NCI-H345 treated with DMSO at 0.1 percent for 48 hours (cell line): Measurements from ENCODE around the gene RASSF1.
A peak's percentile ranks its signal among the peaks of the same experiment; 100 is the strongest.

ENCODE experiments used
- DNase-seq: peaks from one replicate; lab custom pipeline; 2025; ENCODE audit not compliant: unreplicated experiment; lab: John Stamatoyannopoulos, UW

Gene RASSF1

DNA sequence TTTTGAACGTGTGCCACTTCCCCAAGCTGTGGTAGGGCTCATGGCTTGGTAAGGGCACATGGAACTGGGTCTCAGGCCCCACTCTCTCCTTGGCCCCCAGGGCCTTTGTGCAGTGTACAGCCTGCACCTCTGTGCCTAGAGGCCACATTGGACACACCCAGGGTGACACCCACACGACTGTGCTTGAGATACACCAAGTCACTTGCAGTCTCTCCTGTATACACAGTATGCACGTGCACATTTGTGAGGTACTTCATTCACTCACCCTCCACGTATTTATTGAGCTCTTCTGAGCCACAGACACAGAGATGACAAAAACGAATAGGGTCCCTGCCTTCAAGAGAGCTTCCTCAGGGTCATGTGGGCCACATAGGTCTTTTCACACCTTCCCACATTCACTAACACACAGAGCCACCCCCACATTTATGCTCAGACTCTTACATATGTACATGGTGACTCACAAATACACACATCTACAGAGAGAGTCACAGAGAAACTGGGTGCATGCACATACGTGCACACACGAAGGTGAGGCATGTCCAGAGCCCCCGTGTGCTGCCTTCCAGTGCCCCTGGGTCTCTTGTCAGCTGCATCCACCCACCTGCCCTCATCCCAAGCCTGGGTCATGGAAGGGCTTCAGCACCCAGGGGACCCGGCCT lies 28.5 kb upstream of the RASSF1 start:
- no peak for DNase-seq

DNA sequence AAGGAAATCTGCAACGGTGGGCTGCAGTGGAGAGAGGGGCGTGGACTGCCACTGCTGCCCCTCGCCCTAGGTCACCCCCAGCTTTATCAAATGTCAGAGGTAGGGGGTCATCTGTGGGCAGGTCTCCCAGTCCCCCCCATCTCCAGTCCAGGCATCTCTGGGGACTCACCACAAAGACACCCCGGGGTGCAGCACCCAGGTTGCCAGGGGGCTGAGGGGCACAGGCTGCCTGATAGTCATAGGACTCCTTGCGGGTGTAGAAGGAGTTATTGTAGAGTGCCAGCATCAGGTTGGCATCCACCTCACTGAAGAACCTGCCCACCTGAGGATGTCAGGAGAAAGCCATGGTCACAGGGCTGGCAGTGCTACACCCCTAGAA lies 25.2 kb upstream of the RASSF1 start:
- DNase-seq, result no peak

DNA sequence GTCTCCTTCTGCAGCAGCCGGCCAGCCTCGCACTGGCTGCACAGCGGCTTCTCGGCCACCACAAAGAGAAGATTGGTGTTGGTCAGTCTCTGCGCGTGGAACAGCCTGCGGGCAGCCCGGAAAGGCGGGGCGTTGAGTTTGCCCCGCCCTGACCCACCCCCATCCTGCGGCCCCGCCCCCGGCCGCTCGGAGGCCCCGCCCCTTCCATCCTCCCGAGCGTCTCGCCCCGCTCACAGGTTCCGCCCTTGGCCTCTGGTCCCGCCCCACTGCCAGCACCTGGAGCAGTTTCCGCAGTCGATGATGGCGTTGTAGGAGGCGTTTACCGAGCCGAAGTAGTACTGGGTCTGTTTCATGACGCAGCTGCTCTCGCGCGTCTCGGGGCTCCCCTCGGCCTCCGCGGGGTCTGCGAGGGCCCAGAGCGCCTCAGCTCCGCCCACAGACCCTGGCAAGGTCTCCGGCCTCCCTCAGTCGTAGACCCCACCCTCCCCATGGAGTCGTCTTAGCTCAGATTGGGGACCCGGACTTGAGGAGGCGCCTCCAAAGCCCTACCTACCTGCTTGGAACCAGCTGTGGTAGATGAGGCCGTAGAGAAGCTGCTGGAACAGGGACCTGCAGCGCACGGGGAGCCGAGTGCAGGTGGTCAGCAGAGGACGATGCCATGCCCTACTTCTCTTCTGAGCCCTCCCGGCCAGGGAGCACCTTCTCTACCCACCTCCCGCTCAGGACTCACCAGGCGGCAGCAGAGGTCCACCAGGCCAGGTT lies 24.6 kb upstream of the RASSF1 start:
- DNase-seq, result peak; percentile 41

DNA sequence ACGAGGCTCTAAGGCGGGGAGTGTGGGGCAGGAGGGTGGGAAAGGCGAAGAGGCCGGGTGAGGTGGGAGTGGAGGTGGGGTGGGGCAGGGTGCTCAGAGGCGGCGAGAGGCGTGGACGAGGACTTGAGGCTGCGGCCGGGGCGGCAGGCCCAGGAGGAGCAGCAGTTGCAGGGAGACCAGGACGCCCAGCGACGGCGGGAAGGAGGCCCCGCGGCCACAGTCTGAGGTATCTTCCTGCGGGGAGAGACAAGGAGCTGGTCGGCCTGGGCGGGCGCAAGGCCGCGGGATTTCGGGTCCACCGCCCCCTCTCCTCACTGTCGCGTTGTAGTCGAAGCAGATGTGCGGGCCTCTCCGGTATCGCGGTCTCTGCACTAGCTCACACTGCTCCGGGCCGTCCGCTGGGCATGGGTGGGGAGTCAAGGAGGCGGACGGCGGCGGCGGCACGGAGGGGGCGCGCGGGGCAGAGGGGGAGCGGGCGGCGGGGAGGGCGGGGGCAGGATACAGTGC lies 24.0 kb upstream of the RASSF1 start:
- no peak for DNase-seq

DNA sequence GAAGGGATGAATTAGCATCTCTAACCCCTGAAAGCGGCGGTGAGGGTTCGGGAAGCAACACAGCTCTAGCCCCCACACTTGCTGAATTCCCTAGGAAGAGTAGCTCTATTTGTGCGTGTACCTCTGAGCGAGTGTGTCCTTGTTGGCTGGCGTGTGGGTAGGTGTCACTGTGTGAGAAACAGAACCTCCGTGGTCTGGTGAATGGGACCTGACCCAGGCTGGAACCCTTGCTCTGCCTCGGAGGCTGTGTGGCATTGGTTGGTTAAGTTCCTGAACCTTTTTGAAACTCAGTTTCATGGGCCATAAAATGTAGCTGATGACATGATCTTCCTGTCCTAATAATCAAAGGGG lies 19.1 kb upstream of the RASSF1 start:
- no peak for DNase-seq

DNA sequence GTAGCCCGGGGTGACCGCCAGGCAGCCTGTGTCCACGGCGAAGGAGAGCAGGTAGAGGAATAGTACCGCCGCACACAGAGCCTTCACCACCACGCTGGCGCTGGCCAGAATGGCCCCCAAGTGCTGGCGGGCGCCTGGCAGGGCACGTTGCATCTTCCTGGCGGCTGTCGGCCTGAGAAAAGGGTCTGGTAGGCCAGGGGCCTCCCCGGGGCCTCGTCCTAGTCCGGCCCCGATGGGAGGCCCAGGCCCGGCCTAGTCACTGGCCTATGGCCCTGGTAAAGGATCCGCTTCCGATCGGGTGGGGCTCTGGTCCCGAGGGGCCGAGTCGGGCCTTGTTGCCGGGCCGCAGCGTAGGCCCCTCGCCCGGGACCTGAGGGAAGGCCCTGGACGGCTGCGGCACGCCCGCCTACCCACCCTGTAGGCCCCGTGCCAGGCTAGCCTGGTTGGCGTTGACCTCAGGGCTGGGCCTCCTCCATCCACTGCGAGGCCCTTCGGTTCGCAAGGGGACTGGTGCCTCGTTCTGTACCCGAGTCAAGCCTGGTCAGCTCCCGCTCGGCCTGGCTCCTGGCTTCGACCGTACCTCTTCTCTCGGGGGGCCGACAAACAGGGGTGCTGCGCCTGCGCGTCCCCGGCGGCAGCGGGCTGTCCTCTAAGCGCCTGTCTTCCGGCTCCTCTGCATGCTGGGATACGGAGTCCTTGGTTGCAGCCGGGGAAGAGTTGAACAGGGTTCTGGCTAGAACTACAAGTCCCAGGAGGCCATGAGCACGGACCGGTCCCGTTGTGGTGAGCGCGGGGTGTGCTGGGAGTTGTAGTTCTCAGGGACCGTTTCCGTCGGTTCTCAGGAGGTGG lies 18.5 kb upstream of the RASSF1 start, which contains the start of gene TMEM115:
TMEM115 (minus strand) TSS at position 611 of the 849 bp plus-strand sequence; CDS start at position 153, 458 bp downstream.
- peak; percentile 85 for DNase-seq

DNA sequence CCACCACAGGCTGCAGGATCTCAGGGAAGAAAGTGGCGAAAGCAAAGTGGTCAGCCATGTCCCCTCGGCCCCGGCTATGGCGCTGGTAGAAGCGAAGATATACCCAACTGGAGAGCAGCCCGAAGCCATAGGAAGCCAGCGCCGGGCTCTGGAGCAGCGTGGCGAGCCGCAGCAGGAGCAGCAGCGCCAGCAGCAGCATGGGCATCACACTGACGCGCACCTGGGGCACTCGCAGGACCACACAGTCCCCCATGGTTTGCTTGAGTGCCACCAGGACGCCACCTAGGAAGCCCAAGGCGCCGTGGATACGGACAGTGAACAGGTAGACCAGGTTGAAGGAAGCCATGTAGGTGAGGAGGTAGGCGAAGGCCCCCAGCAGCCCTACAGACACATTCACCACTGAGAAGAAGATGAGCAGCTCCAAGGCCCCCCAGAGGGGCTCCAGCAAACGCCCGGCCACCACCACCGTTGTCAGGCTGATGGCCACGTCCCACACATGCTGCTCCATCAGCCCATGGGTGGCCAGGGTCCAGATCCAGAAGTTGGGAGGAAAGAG lies 17.8 kb upstream of the RASSF1 start:
- DNase-seq, result no peak

DNA sequence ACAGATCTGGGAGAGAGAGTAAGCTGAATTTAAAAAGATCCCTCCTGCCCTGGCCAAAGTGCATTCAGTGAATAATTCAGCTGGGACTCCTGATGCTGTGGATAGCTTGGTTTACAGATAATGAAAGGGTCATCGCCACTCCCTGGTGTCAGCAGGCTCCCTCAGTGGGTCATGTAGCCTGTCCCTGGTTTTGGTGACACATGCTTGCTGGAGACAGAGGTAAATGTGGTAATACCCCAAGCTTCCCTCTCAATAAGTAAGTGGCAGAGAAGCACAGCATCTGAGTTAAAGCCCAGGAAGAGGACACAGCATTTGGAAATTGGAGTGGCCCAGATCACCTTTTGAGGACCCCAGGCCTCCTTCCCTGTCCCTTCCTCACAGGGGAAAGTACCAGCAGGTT lies 16.8 kb upstream of the RASSF1 start:
- no peak for DNase-seq

DNA sequence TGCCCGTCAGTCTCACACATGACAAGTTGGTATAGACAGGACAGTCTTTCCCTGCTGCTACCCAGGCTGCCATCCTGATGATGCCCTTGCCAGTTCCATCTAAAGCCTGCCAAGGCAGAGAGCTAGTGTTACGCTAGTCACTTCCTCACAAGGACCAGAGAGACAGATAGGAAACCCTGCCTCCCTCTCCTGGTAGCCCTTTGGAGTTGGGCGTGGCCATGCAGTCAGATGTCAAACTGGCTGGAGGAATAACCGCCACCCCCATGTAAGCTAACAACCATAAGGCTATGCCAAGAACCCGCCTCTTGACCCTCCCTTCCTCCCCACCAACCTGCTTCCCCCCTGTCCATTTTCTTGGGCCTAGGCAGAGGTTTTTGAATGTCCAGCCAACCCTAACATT lies 15.9 kb upstream of the RASSF1 start:
- no peak for DNase-seq

DNA sequence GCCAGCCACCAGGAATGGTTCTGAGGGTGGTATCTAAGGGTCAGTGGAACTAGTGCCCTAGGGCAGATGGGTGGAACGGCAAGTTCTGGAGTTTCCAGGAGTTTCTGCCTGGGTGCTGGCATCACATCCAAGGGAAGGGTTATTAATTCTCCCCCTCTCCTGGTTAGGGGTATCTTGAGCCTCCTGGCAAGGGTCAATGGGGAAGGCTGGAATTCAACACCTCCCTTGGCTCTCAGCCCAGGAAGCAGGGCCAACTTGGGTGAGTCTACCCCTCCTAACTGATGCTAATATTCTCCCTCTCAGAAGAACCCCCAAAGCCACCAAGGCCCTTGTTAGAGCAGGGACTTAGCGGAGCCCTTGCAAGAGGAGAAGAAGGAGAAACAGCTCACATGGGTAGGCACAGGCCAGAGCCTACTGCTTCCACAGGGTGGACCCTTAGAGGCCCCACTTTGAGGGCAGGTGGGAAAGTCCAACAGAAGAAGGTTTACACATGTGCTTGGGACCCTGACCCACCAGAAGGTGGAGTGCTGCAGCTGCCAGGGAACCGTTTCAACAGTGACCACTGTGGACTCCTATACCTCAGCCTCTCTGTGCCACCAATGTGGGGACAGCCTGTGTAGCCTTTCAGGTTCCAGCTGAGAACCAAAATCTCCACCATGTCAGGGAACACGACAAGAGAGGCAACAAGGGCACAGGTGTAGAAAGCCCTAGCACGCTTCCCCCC lies 15.4 kb upstream of the RASSF1 start:
- no peak for DNase-seq

DNA sequence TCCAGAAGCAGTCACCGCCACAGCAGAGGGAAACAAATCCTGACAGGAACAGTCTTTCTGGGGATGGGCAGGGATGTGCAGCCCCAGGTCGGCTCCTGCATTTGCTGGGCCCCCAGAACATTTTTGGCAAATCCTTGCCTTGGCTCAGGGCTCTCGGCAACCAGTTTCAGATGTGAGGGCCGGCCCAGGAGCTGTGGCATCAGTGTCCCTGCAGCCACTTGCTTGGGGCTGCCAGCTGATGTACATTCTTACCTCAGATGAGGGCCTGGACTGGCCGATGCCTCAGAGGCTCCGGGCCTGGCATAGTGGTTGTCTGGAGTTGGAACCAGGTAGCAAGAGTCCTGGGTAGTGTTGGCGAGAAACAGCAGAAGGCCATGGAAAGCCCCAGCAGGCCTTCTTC lies 14.2 kb upstream of the RASSF1 start:
- no peak for DNase-seq

DNA sequence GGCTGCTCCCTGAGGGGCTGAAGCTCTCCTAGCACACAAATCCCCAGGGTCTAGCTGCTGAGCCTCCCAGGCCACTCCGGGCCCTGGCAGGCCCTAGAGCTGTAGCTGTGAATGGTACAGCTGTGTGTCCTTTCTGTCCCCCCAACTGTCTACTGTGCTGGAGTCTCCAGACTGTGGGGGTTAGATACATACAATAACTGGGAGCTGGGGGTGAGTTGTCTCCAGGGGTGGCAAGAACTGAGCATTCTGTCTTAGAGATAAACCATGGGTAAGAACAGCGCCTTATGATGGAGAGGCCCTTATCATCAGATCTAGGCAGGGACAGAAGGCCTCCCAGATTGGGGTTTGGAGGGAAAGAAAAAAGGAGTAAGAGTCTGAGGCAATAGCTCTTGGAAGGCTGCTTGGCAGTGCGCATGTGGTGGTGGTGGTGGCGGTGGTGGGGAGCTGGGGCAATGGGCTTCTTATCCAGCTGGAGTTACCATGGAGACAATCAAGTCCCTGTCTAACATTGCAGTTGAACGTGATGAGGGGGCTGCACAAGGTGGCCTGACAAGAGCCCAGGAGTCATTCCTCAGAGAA lies 13.6 kb upstream of the RASSF1 start:
- no peak for DNase-seq

DNA sequence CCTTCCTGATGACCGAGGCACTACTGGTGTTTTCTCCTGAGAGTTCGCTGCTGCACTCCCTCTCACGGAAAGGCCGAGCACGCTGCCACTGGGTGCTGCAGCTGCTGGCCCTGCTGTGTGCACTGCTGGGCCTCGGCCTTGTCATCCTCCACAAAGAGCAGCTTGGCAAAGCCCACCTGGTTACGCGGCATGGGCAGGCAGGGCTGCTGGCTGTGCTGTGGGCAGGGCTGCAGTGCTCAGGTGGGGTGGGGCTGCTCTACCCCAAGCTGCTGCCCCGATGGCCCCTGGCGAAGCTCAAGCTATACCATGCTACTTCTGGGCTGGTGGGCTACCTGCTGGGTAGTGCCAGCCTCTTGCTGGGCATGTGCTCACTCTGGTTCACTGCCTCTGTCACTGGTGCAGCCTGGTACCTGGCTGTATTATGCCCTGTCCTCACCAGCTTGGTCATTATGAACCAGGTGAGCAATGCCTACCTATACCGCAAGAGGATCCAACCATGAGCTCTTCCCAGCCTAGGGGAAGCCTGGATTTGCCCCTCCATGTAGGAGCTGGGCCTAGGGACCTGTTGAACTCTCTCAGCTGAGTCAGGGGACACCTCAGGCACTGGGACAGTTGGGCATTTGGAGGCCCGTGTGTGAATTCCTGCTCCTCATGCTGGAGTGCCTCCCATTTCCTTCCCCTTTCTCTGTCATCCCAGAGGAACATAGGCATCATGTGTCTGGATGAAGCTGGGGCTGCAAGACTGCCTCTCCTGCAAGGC lies 12.8 kb upstream of the RASSF1 start:
- no peak for DNase-seq

DNA sequence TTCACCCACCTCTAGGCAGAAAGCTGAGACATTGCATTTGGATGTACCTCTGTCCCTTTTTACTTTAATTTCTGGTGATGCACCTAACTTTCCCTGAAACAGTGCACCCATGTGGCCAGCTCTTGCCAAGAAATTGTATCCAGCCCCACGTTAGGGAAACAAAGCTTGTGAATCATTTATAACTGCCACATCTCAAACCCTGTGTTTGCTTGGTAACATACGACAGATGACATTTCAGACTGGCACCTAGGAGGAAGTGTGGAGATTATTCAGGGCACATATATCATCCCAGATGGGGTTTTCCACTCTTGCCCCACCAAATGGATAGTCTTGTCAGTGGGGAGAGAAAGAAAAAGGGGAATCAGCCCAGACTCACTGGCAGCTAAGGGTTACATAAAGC lies 12.1 kb upstream of the RASSF1 start:
- DNase-seq, result no peak

DNA sequence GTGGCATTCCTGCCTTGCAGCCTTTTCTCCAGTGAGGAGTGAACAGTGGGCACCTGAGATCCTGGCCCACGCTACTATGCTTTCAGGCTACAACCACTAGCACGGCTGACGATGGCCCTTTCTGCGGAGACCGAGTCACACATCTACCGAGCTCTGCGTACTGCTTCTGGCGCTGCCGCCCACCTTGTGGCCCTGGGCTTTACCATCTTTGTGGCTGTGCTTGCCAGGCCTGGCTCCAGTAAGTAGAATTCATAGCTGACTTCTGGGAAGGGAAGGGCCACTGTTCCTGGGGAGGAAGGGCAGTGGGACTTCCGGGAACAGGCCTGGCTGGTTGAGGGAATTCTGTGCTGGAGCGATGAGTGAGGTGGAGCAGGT lies 10.7 kb upstream of the RASSF1 start:
- no peak for DNase-seq

DNA sequence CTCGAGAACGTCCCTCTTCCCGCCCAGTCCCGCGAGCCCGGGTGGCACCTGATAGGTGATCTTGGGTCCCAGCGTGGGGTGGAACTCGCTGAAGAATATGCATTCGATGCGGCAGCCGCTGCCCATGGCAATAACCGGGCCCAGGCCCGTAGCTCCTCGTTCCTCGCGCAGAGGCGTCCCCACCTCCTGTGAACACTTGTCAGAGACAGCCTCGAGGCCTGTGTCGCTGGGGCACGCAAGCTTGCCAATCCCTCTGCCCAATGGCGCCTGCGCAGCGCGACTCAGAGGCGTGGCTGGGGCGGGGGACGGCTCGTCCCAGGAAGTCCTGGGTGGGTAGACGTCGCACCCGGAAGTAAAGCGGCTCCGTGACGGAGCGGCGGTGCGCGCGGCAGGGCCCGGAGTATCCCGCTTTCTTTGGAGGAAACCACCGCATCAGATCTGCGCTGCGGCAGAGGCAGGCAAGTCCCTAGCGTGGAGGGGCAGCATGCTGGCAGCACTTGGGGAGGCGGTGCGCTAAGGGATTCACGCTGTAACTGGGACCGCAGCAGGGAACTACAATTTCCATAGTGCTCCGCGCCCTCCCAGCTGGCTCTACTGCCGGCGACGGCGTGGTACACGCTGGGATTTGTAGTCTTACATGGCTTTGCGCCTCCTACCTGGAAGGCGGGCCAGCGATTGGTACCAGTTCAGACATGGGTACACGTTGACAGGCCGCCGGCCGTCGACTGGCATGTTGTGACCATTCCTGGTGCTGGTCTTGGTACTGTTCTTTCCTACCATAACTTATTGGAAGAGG lies 10.1 kb upstream of the RASSF1 start, which contains the start of the genes CYB561D2 and NPRL2:
CYB561D2 (plus strand) TSS at position 336 of the 796 bp plus-strand sequence. CDS start 572 bp downstream, outside the sequence.
NPRL2 (minus strand) TSS at position 249 of the 796 bp plus-strand sequence; CDS start at position 126, 123 bp downstream.
- peak; percentile 83 for DNase-seq

DNA sequence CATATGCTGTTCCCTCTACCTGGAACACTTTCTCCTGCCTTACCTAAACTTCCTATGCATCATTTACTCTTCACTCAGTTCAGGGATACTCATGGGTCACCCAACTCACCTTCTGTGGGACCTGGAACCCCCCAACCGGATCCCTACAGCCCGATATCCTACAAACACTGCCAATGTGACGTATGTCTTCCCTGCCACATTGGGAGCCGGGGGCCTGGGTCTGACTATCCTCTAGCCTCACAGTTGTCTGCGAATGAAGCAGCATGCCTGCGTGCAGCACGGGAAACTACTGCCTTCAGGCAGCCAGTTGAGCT lies 9.5 kb upstream of the RASSF1 start:
- DNase-seq, result no peak

DNA sequence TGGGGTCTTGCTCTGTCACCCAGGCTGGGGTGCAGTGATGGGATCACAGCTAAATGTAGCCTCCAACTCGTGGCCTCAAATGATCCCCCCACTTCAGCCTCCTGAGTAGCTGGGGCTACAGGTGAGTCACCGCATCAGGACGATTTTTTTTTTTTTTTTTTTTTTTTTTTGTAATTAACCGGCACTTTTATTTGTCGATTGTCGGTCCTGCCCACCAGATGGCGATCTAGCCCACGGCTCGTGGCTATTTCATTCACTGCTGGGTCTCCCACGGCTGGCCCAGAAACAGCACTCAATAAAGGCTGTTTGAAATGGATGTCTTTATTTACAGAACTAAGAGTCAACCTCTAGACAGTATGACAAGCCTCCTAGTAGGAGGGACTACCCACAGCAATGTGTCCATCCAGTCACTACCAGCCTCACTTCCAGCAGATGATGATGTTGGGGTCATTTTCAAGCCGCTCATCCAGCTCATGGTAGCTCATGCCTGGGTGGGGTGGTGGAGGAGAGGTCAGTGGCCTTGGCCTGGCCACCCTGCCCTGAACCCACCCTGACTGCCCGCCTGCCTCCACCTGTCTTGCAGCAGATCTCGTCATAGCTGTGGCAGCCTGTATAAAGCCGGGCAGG lies 6.7 kb upstream of the RASSF1 start:
- DNase-seq, result peak; percentile 21
